ENCODE measurements around the gene SERPINH1. TPM values are rescaled to one million over a fixed set of nuclear protein-coding genes. Genes with fewer than 3 reads are reported as not detected.

SERPINH1 gene
- total and polyA plus RNA-seq, 5 donors from 2014 or later, result 1.2 to 4.5 (median 3.4) TPM

DNA sequence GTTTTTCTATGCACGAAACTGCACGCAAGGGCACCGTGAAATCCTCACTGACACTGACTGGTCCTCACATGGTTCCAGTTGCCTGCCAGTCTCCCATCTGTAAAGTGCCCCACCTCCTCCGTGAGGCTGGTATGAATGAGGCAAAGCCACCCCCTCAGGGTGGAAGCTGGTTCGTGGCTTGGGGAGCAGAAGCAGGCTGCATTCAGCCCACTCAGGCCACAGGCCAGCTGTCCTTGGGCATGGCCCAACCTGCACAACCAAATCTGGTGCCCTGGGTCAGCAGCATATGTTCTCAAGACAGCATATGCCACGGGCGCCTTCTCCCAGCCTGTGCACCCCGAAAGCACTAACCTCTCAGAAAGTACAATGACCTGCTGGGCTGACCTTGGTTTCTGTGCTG lies 29.3 kb downstream of the SERPINH1 start:
- no peak for DNase-seq
- no peaks in the 10 kb centered on the region for H3K9me3 ChIP-seq (ENCODE audit: control insufficient read depth in 2 of 2, low read length in 2 of 2)
- Mint-ChIP-seq H3K27me3 (peaks cover 4% of the 10 kb centered on the region), H3K4me3 (no peak overlapping the region), H3K4me1 (peaks cover 0 to 8% (median 2%) of the 10 kb centered on the region in 4 donors), H3K36me3 (no peaks in the 10 kb centered on the region), H3K27ac (no peak overlapping the region), H3K9me3 (no peaks in the 10 kb centered on the region)
- H3K4me1 ChIP-seq (ENCODE audit: control insufficient read depth, insufficient read depth, low read length, poor library complexity, severe bottlenecking), result no peaks in the 10 kb centered on the region
- H3K27ac ChIP-seq (ENCODE audit: insufficient read depth, low read length, poor library complexity, severe bottlenecking), result no peak overlapping the region
- H3K36me3 ChIP-seq (ENCODE audit: control insufficient read depth, insufficient read depth, low read length), result no peaks in the 10 kb centered on the region
- H3K27me3 ChIP-seq (ENCODE audit: control insufficient read depth, insufficient read depth, low read length), result no peaks in the 10 kb centered on the region
- ATAC-seq (ENCODE audit: low read depth in 2 of 2), result no peak
- H3K4me3 ChIP-seq (ENCODE audit: low read depth, low read length), result no peak overlapping the region

GRCh38 chr11:75591966-75592365 lies 29.9 kb downstream of the SERPINH1 start:
- no peaks in the 10 kb centered on the region for H3K4me1 ChIP-seq (ENCODE audit: control insufficient read depth, insufficient read depth, low read length, poor library complexity, severe bottlenecking)
- H3K9me3 ChIP-seq (ENCODE audit: control insufficient read depth in 2 of 2, low read length in 2 of 2), result no peaks in the 10 kb centered on the region
- Mint-ChIP-seq H3K4me1 (peaks cover 0 to 8% (median 2%) of the 10 kb centered on the region in 4 donors), H3K9me3 (no peaks in the 10 kb centered on the region), H3K36me3 (no peaks in the 10 kb centered on the region), H3K4me3 (no peak overlapping the region), H3K27ac (no peak overlapping the region), H3K27me3 (peaks cover 4% of the 10 kb centered on the region)
- no peak overlapping the region for H3K27ac ChIP-seq (ENCODE audit: insufficient read depth, low read length, poor library complexity, severe bottlenecking)
- no peak overlapping the region for H3K4me3 ChIP-seq (ENCODE audit: low read depth, low read length)
- ATAC-seq (ENCODE audit: low read depth in 2 of 2) (no peak), DNase-seq (no peak)
- no peaks in the 10 kb centered on the region for H3K36me3 ChIP-seq (ENCODE audit: control insufficient read depth, insufficient read depth, low read length)
- H3K27me3 ChIP-seq (ENCODE audit: control insufficient read depth, insufficient read depth, low read length), result no peaks in the 10 kb centered on the region

DNA sequence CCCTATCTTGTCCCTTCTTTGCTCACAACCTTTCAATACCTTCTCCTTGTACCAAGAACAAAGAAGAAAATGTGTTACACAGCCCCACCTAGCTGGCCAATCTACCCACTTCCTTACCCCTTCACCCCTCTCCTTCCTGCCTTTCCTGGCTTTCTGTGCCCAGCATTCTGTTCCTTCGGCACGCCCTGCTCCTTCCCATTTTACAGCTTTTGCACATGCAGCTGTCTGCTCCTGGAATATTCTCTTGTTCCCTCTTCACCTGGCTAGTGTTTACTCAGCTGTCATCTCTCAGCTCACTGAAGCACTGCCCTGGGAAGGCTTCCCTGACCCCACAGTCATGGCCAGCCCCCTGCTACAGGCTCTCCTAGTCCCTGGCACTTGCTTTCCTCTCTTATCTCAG lies 30.7 kb downstream of the SERPINH1 start:
- Mint-ChIP-seq H3K4me3 (no peak overlapping the region), H3K4me1 (peaks cover 0 to 8% (median 2%) of the 10 kb centered on the region in 4 donors), H3K36me3 (no peaks in the 10 kb centered on the region), H3K9me3 (no peaks in the 10 kb centered on the region), H3K27ac (peak overlapping the region in 1 of 3 donors; percentile 37), H3K27me3 (peaks cover 5% of the 10 kb centered on the region)
- ATAC-seq (ENCODE audit: low read depth in 2 of 2) (no peak), DNase-seq (peak in 1 of 3 donors; percentile 23)
- no peaks in the 10 kb centered on the region for H3K36me3 ChIP-seq (ENCODE audit: control insufficient read depth, insufficient read depth, low read length)
- no peaks in the 10 kb centered on the region for H3K4me1 ChIP-seq (ENCODE audit: control insufficient read depth, insufficient read depth, low read length, poor library complexity, severe bottlenecking)
- H3K4me3 ChIP-seq (ENCODE audit: low read depth, low read length), result no peak overlapping the region
- H3K27me3 ChIP-seq (ENCODE audit: control insufficient read depth, insufficient read depth, low read length), result no peaks in the 10 kb centered on the region
- no peaks in the 10 kb centered on the region for H3K9me3 ChIP-seq (ENCODE audit: control insufficient read depth in 2 of 2, low read length in 2 of 2)
- no peak overlapping the region for H3K27ac ChIP-seq (ENCODE audit: insufficient read depth, low read length, poor library complexity, severe bottlenecking)

DNA sequence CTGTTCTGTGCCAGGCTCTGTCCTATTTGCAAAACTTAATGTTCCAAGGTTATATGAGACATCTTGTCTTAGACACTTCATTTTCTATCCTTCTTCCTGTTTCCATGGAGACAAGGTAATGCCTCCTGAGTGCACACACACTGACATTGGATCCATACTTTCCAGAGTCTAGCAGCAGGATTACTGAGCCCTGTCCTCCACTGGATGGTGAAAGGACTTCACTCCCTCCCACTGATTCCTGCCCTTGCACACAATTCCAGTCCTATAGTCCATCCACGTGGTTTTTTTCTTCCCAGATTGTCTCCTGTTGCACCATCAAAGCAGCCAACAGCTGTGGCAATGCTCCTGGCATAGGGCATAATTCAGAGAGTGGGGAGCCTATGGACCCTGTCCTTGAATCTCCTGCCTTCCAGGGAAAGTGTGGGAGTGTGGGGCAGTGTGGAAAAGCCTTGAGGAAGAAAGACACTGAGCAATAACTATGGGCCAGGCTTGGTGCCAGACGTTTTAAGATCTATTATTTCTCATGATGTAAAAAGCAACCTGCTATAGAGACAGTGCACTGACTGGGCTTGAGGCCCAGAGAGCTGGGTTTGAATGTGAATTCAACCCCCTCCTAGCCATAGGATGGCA lies 31.3 kb downstream of the SERPINH1 start:
- Mint-ChIP-seq H3K27me3 (peaks cover 8% of the 10 kb centered on the region), H3K4me1 (peaks cover 0 to 8% (median 2%) of the 10 kb centered on the region in 4 donors), H3K9me3 (no peaks in the 10 kb centered on the region), H3K27ac (no peak overlapping the region), H3K4me3 (no peak overlapping the region), H3K36me3 (no peaks in the 10 kb centered on the region)
- Histone ChIP-seq H3K4me1 (ENCODE audit: control insufficient read depth, insufficient read depth, low read length, poor library complexity, severe bottlenecking) (no peaks in the 10 kb centered on the region), H3K27me3 (ENCODE audit: control insufficient read depth, insufficient read depth, low read length) (no peaks in the 10 kb centered on the region), H3K9me3 (ENCODE audit: control insufficient read depth in 2 of 2, low read length in 2 of 2) (no peaks in the 10 kb centered on the region), H3K4me3 (ENCODE audit: low read depth, low read length) (no peak overlapping the region), H3K27ac (ENCODE audit: insufficient read depth, low read length, poor library complexity, severe bottlenecking) (no peak overlapping the region), H3K36me3 (ENCODE audit: control insufficient read depth, insufficient read depth, low read length) (no peaks in the 10 kb centered on the region)
- DNase-seq (no peak), ATAC-seq (ENCODE audit: low read depth in 2 of 2) (no peak)

- Mint-ChIP-seq H3K9me3 (no peaks in the 10 kb centered on the region), H3K4me1 (peaks cover 0 to 8% (median 2%) of the 10 kb centered on the region in 4 donors), H3K27me3 (peaks cover 8% of the 10 kb centered on the region), H3K27ac (no peak overlapping the region), H3K4me3 (no peak overlapping the region), H3K36me3 (no peaks in the 10 kb centered on the region)
- Histone ChIP-seq H3K27ac (ENCODE audit: insufficient read depth, low read length, poor library complexity, severe bottlenecking) (no peak overlapping the region), H3K9me3 (ENCODE audit: control insufficient read depth in 2 of 2, low read length in 2 of 2) (no peaks in the 10 kb centered on the region), H3K27me3 (ENCODE audit: control insufficient read depth, insufficient read depth, low read length) (no peaks in the 10 kb centered on the region), H3K36me3 (ENCODE audit: control insufficient read depth, insufficient read depth, low read length) (no peaks in the 10 kb centered on the region), H3K4me3 (ENCODE audit: low read depth, low read length) (no peak overlapping the region), H3K4me1 (ENCODE audit: control insufficient read depth, insufficient read depth, low read length, poor library complexity, severe bottlenecking) (no peaks in the 10 kb centered on the region)
- ATAC-seq (ENCODE audit: low read depth in 2 of 2), result no peak
- DNase-seq, result no peak
Observed at GRCh38 chr11:75594211-75594610, 32.2 kb downstream of the SERPINH1 start.

DNA sequence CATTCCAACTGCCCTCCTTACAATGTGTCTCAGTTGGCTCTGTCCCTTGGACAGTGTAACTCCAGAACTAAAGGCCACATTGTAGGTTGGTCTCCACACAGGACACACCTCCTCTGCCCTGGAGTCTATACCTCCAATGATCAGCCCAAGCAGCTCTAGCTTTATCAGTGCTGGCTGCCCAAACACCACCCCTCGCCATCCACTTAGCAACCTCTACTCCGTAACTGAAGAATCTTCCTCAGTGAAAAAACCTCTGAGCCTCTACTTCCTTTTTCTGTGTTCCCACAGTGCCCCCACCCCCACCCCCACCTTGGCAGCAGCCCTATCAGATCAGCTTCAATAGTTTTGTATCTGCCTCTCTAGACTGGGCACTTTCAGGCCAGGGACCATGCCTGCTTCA lies 33.4 kb downstream of the SERPINH1 start:
- no peaks in the 10 kb centered on the region for H3K4me1 ChIP-seq (ENCODE audit: control insufficient read depth, insufficient read depth, low read length, poor library complexity, severe bottlenecking)
- Mint-ChIP-seq H3K27me3 (peaks cover 12% of the 10 kb centered on the region), H3K9me3 (no peaks in the 10 kb centered on the region), H3K4me3 (no peak overlapping the region), H3K27ac (no peak overlapping the region), H3K4me1 (peaks cover 0 to 8% (median 2%) of the 10 kb centered on the region in 4 donors), H3K36me3 (no peaks in the 10 kb centered on the region)
- H3K27me3 ChIP-seq (ENCODE audit: control insufficient read depth, insufficient read depth, low read length), result no peaks in the 10 kb centered on the region
- no peaks in the 10 kb centered on the region for H3K36me3 ChIP-seq (ENCODE audit: control insufficient read depth, insufficient read depth, low read length)
- H3K9me3 ChIP-seq (ENCODE audit: control insufficient read depth in 2 of 2, low read length in 2 of 2), result no peaks in the 10 kb centered on the region
- H3K4me3 ChIP-seq (ENCODE audit: low read depth, low read length), result no peak overlapping the region
- ATAC-seq (ENCODE audit: low read depth in 2 of 2) (no peak), DNase-seq (no peak)
- H3K27ac ChIP-seq (ENCODE audit: insufficient read depth, low read length, poor library complexity, severe bottlenecking), result no peak overlapping the region

DNA sequence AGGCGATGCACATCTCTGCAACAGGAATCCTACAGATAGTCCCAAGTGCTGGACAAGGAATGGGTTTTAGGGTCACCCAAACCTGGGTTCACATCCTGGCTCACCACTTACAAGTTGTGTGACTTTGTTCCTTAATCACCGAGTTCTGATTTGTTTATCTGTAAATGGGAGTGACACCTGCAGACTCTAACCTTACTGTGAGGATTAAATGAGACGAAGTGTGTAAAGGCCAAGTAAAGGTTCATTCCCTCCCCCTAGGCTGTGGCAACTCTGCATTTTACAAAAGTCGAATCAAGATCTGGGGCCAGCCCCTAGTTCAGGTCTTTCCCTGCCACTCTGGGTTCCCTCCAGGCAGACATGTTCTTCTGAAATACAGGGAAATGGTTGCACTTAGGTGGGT lies 34.9 kb downstream of the SERPINH1 start:
- Histone ChIP-seq H3K4me1 (ENCODE audit: control insufficient read depth, insufficient read depth, low read length, poor library complexity, severe bottlenecking) (no peaks in the 10 kb centered on the region), H3K4me3 (ENCODE audit: low read depth, low read length) (no peak overlapping the region), H3K27me3 (ENCODE audit: control insufficient read depth, insufficient read depth, low read length) (no peaks in the 10 kb centered on the region), H3K27ac (ENCODE audit: insufficient read depth, low read length, poor library complexity, severe bottlenecking) (no peak overlapping the region), H3K36me3 (ENCODE audit: control insufficient read depth, insufficient read depth, low read length) (no peaks in the 10 kb centered on the region), H3K9me3 (ENCODE audit: control insufficient read depth in 2 of 2, low read length in 2 of 2) (no peaks in the 10 kb centered on the region)
- peaks cover 16% of the 10 kb centered on the region for H3K27me3 Mint-ChIP-seq
- no peaks in the 10 kb centered on the region for H3K36me3 Mint-ChIP-seq
- no peak overlapping the region for H3K27ac Mint-ChIP-seq
- H3K9me3 Mint-ChIP-seq, result no peaks in the 10 kb centered on the region
- H3K4me1 Mint-ChIP-seq, result peaks cover 0 to 8% (median 2%) of the 10 kb centered on the region in 4 donors
- DNase-seq, result no peak
- H3K4me3 Mint-ChIP-seq, result no peak overlapping the region
- no peak for ATAC-seq (ENCODE audit: low read depth in 2 of 2)

- H3K27ac ChIP-seq (ENCODE audit: insufficient read depth, low read length, poor library complexity, severe bottlenecking), result no peak overlapping the region
- H3K27ac Mint-ChIP-seq, result no peak overlapping the region
- ATAC-seq (ENCODE audit: low read depth in 2 of 2) (no peak), DNase-seq (peak in 1 of 3 donors; percentile 20)
- peaks cover 21% of the 10 kb centered on the region for H3K27me3 Mint-ChIP-seq
- H3K4me1 Mint-ChIP-seq, result peaks cover 0 to 4% (median 0%) of the 10 kb centered on the region in 4 donors
- no peaks in the 10 kb centered on the region for H3K36me3 Mint-ChIP-seq
- no peaks in the 10 kb centered on the region for H3K9me3 Mint-ChIP-seq
- no peaks in the 10 kb centered on the region for H3K9me3 ChIP-seq (ENCODE audit: control insufficient read depth in 2 of 2, low read length in 2 of 2)
- no peak overlapping the region for H3K4me3 Mint-ChIP-seq
- H3K4me1 ChIP-seq (ENCODE audit: control insufficient read depth, insufficient read depth, low read length, poor library complexity, severe bottlenecking), result no peaks in the 10 kb centered on the region
- H3K27me3 ChIP-seq (ENCODE audit: control insufficient read depth, insufficient read depth, low read length), result no peaks in the 10 kb centered on the region
- no peak overlapping the region for H3K4me3 ChIP-seq (ENCODE audit: low read depth, low read length)
- H3K36me3 ChIP-seq (ENCODE audit: control insufficient read depth, insufficient read depth, low read length), result no peaks in the 10 kb centered on the region
Observed at GRCh38 chr11:75597636-75598035, 35.6 kb downstream of the SERPINH1 start.

Data from CD4-positive, CD25-positive, alpha-beta regulatory T cell (primary cell).